DMS114 treated with DMSO at 0.1 percent for 48 hours (cell line): ENCODE data around the gene EFHC1.

Source experiments
- DNase-seq: peaks from one replicate; lab custom pipeline; 2025; ENCODE audit not compliant: unreplicated experiment; lab: John Stamatoyannopoulos, UW

Gene EFHC1

GRCh38 chr6:52553158-52553557 lies 133.0 kb downstream of the EFHC1 start:
- no peak for DNase-seq

GRCh38 chr6:52553719-52554118 lies 133.6 kb downstream of the EFHC1 start:
- no peak for DNase-seq

- no peak for DNase-seq
Observed at GRCh38 chr6:52554684-52555280, 134.6 kb downstream of the EFHC1 start.

- DNase-seq = no peak
Observed at GRCh38 chr6:52555518-52556233, 135.5 kb downstream of the EFHC1 start.

GRCh38 chr6:52557389-52558265 lies 137.5 kb downstream of the EFHC1 start:
- no peak for DNase-seq

- DNase-seq = no peak
Observed at GRCh38 chr6:52558266-52559000, 138.3 kb downstream of the EFHC1 start.

- DNase-seq = no peak
Observed at GRCh38 chr6:52560462-52560861, 140.3 kb downstream of the EFHC1 start.

GRCh38 chr6:52562911-52563310 lies 142.8 kb downstream of the EFHC1 start:
- DNase-seq = no peak

- no peak for DNase-seq
Observed at GRCh38 chr6:52564856-52565255, 144.7 kb downstream of the EFHC1 start.

GRCh38 chr6:52566201-52566600 lies 146.1 kb downstream of the EFHC1 start:
- no peak for DNase-seq

- DNase-seq = no peak
Observed at GRCh38 chr6:52566853-52567279, 146.7 kb downstream of the EFHC1 start.

- no peak for DNase-seq
Observed at GRCh38 chr6:52568320-52568719, 148.2 kb downstream of the EFHC1 start.

- DNase-seq = no peak
Observed at GRCh38 chr6:52570291-52570700, 150.2 kb downstream of the EFHC1 start.

- no peak for DNase-seq
Observed at GRCh38 chr6:52571099-52571755, 151.1 kb downstream of the EFHC1 start.

GRCh38 chr6:52572536-52572935 lies 152.4 kb downstream of the EFHC1 start:
- no peak for DNase-seq

- no peak for DNase-seq
Observed at GRCh38 chr6:52573295-52573694, 153.2 kb downstream of the EFHC1 start.
